Nephron progenitor cell (in vitro differentiated cells): ENCODE data around the gene NOD1.

Experiments used
- DNase-seq: peaks from one replicate; pipeline ENCODE4 v3.0.0; 2021
- H3K27ac Mint-ChIP-seq: 2 replicates; pipeline ENCODE4 v1.8.0; 2021; ENCODE audit warnings: mild to moderate bottlenecking, moderate library complexity, mixed read lengths
- H3K27me3 Mint-ChIP-seq: 2 replicates; pipeline ENCODE4 v1.8.0; 2021; ENCODE audit warnings: mild to moderate bottlenecking, low read depth, mixed read lengths; ENCODE audit not compliant: poor library complexity
- H3K36me3 Mint-ChIP-seq: 2 replicates; pipeline ENCODE4 v1.8.0; 2021; ENCODE audit warnings: low read depth, mixed read lengths
- H3K4me1 Mint-ChIP-seq: 2 replicates; pipeline ENCODE4 v1.8.0; 2021; ENCODE audit warnings: mixed read lengths
- H3K4me3 Mint-ChIP-seq: 2 replicates; pipeline ENCODE4 v1.8.0; 2021; ENCODE audit warnings: mild to moderate bottlenecking, moderate library complexity, mixed read lengths
- H3K9me3 Mint-ChIP-seq: 2 replicates; pipeline ENCODE4 v1.8.0; 2021; ENCODE audit warnings: mild to moderate bottlenecking, moderate library complexity, mixed read lengths
- CTCF ChIP-seq: fragments of 200-600 bp; sonication (generic); IDR thresholded peaks from 2 replicates; pipeline ENCODE4 v1.5.0; 2021; ENCODE audit warnings: antibody characterized with exemption

Gene NOD1

GRCh38 chr7:30434140-30434799, 44.3 kb downstream of the NOD1 start:
- H3K4me1 Mint-ChIP-seq = peaks cover 15% of the 10 kb centered on the region
- H3K4me3 Mint-ChIP-seq = no peak overlapping the region
- no peak for DNase-seq
- peaks cover 21% of the 10 kb centered on the region for H3K9me3 Mint-ChIP-seq
- H3K36me3 Mint-ChIP-seq = peaks cover 61% of the 10 kb centered on the region
- TF ChIP-seq CTCF = no peak
- no peak overlapping the region for H3K27ac Mint-ChIP-seq
- H3K27me3 Mint-ChIP-seq = no peaks in the 10 kb centered on the region

GRCh38 chr7:30433506-30433905, 45.1 kb downstream of the NOD1 start:
- Mint-ChIP-seq H3K27me3 (no peaks in the 10 kb centered on the region), H3K9me3 (peaks cover 14% of the 10 kb centered on the region), H3K36me3 (peaks cover 58% of the 10 kb centered on the region), H3K4me1 (peaks cover 16% of the 10 kb centered on the region), H3K27ac (no peak overlapping the region), H3K4me3 (no peak overlapping the region)
- TF ChIP-seq CTCF = no peak
- DNase-seq = no peak

GRCh38 chr7:30433082-30433481, 45.5 kb downstream of the NOD1 start:
- no peak overlapping the region for H3K27ac Mint-ChIP-seq

DNA sequence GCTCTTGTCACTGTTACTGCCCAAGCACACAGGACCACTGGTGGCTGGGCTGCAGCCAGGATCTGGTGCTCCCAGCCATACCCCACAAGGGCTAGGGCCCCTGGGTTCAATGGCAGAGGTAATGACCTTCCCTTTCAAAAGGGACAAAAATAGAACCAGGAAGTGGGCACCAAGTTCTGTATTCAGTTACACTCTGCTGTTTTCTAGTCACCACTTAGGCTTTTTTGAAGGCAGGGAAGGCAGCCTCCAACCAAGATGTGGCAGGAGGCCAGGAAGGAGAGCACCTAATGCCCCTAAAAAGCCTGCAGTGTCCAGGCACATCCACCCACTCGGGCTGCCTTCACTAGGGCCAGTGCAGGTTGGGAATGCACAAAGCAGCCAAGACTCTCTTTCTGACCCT, 47.8 kb downstream of the NOD1 start:
- Mint-ChIP-seq H3K27ac (no peak overlapping the region), H3K4me3 (no peak overlapping the region), H3K36me3 (peaks cover 56% of the 10 kb centered on the region), H3K4me1 (peaks cover 24% of the 10 kb centered on the region), H3K27me3 (no peaks in the 10 kb centered on the region), H3K9me3 (no peaks in the 10 kb centered on the region)
- DNase-seq = no peak
- no peak for TF ChIP-seq CTCF

More at GRCh38 chr7:30433082-30433481, 45.5 kb downstream of the NOD1 start:
- Mint-ChIP-seq H3K9me3 (peaks cover 10% of the 10 kb centered on the region), H3K4me1 (peaks cover 18% of the 10 kb centered on the region), H3K36me3 (peaks cover 57% of the 10 kb centered on the region), H3K4me3 (no peak overlapping the region), H3K27me3 (no peaks in the 10 kb centered on the region)
- no peak for TF ChIP-seq CTCF
- no peak for DNase-seq

GRCh38 chr7:30430276-30430675, 48.3 kb downstream of the NOD1 start:
- no peak for TF ChIP-seq CTCF
- H3K36me3 Mint-ChIP-seq = peaks cover 60% of the 10 kb centered on the region
- no peak for DNase-seq
- H3K27ac Mint-ChIP-seq = no peak overlapping the region
- peaks cover 24% of the 10 kb centered on the region for H3K4me1 Mint-ChIP-seq
- no peaks in the 10 kb centered on the region for H3K27me3 Mint-ChIP-seq
- H3K4me3 Mint-ChIP-seq = no peak overlapping the region
- no peaks in the 10 kb centered on the region for H3K9me3 Mint-ChIP-seq

DNA sequence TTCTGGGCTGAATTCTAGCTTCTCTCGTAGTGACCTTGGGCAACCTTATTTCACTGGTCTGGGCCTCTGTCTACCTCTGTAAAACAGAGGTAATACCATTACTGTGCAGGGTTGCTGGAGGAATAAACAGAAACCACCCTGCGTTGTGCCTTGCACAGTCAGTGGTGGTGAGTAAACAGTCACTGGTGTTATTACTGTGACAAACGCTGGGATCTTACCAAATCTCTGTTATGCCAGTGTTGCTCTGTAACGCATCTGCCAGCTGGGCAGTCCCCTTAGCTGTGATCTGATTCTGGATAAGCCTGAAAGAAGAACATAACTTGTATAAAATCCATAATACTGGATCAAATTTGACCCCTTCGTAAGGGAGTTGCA, 49.4 kb downstream of the NOD1 start:
- no peaks in the 10 kb centered on the region for H3K9me3 Mint-ChIP-seq
- TF ChIP-seq CTCF = no peak
- no peak for DNase-seq

More for the DNA sequence above, 49.4 kb downstream of the NOD1 start:
- Mint-ChIP-seq H3K36me3 (peaks cover 60% of the 10 kb centered on the region), H3K27ac (no peak overlapping the region), H3K4me3 (no peak overlapping the region), H3K27me3 (no peaks in the 10 kb centered on the region), H3K4me1 (peaks cover 24% of the 10 kb centered on the region)
